H9 (cell line): ENCODE results near the gene NOS1AP. TPM values are rescaled to one million over a fixed set of nuclear protein-coding genes. Genes with fewer than 3 reads are reported as not detected.

Source experiments
- DNase-seq: peaks from one replicate; pipeline ENCODE4 v3.0.0-alpha.2; 2017
- H2AFZ ChIP-seq: one replicate; pipeline ENCODE4 v1.6.1; 2013; ENCODE audit warnings: mild to moderate bottlenecking, low read length, control low read depth, moderate library complexity
- H2AK5ac ChIP-seq: 2 replicates; pipeline ENCODE4 v1.6.1; 2013; ENCODE audit warnings: low read length, control low read depth, mixed read lengths; ENCODE audit not compliant: insufficient read length
- H2BK120ac ChIP-seq: one replicate; pipeline ENCODE4 v1.6.1; 2013; ENCODE audit warnings: low read depth, mild to moderate bottlenecking, low read length, control low read depth, inconsistent platforms; ENCODE audit not compliant: poor library complexity, severe bottlenecking
- H2BK12ac ChIP-seq: 2 replicates; pipeline ENCODE4 v1.6.1; 2013; ENCODE audit warnings: low read length, control low read depth, mixed read lengths, low read depth; ENCODE audit not compliant: insufficient read length
- H2BK15ac ChIP-seq: 2 replicates; pipeline ENCODE4 v1.6.1; 2013; ENCODE audit warnings: low read depth, low read length, control low read depth
- H2BK20ac ChIP-seq: one replicate; pipeline ENCODE4 v1.6.1; 2013; ENCODE audit warnings: low read depth, mild to moderate bottlenecking, low read length, control low read depth, inconsistent platforms; ENCODE audit not compliant: poor library complexity, severe bottlenecking
- H2BK5ac ChIP-seq: 2 replicates; pipeline ENCODE4 v1.6.1; 2013; ENCODE audit warnings: low read length, control low read depth, mixed read lengths; ENCODE audit not compliant: insufficient read length
- H3K14ac ChIP-seq: 2 replicates; pipeline ENCODE4 v1.6.1; 2013; ENCODE audit warnings: low read length, control low read depth; ENCODE audit not compliant: insufficient read depth
- H3K18ac ChIP-seq: 2 replicates; pipeline ENCODE4 v1.6.1; 2013; ENCODE audit warnings: low read depth, mild to moderate bottlenecking, mixed read lengths, low read length, control low read depth; ENCODE audit not compliant: insufficient read length
- H3K23ac ChIP-seq: 2 replicates; pipeline ENCODE4 v1.6.1; 2013; ENCODE audit warnings: low read length, control low read depth, mixed read lengths, low read depth; ENCODE audit not compliant: insufficient read length
- H3K23me2 ChIP-seq: 2 replicates; pipeline ENCODE4 v1.6.1; 2013; ENCODE audit warnings: low read depth, mild to moderate bottlenecking, mixed read lengths, low read length, control low read depth; ENCODE audit not compliant: insufficient read length, poor library complexity, severe bottlenecking
- H3K27ac ChIP-seq: 2 replicates; pipeline ENCODE4 v1.5.1; 2013; ENCODE audit warnings: low read length, control low read depth, mixed read lengths, low read depth; ENCODE audit not compliant: insufficient read length
- H3K27me3 ChIP-seq: 2 replicates; pipeline ENCODE4 v1.6.1; 2013; ENCODE audit warnings: low read length, control low read depth, inconsistent platforms; ENCODE audit not compliant: insufficient read depth
- H3K4ac ChIP-seq: 2 replicates; pipeline ENCODE4 v1.6.1; 2013; ENCODE audit warnings: low read depth, mild to moderate bottlenecking, control low read depth, inconsistent platforms, low read length, moderate library complexity
- H3K4me1 ChIP-seq: 2 replicates; pipeline ENCODE4 v1.6.1; 2013; ENCODE audit warnings: low read length, control low read depth, inconsistent platforms; ENCODE audit not compliant: insufficient read depth
- H3K4me2 ChIP-seq: 2 replicates; pipeline ENCODE4 v1.6.1; 2013; ENCODE audit warnings: low read length, control low read depth, mixed read lengths; ENCODE audit not compliant: insufficient read length, insufficient read depth
- H3K56ac ChIP-seq: 2 replicates; pipeline ENCODE4 v1.6.1; 2013; ENCODE audit warnings: low read depth, mild to moderate bottlenecking, mixed read lengths, low read length, control low read depth; ENCODE audit not compliant: insufficient read length
- H3K79me1 ChIP-seq: 2 replicates; pipeline ENCODE4 v1.6.1; 2013; ENCODE audit warnings: low read depth, mild to moderate bottlenecking, moderate library complexity, low read length, control low read depth, inconsistent platforms; ENCODE audit not compliant: insufficient read depth, poor library complexity, severe bottlenecking
- H3K79me2 ChIP-seq: 2 replicates; pipeline ENCODE4 v1.6.1; 2013; ENCODE audit warnings: low read length, control low read depth, inconsistent platforms; ENCODE audit not compliant: insufficient read depth
- H3K9ac ChIP-seq: 2 replicates; pipeline ENCODE4 v1.6.1; 2013; ENCODE audit warnings: low read length, control low read depth, mixed read lengths; ENCODE audit not compliant: insufficient read length; ENCODE audit errors: extremely low read depth
- H3K9me3 ChIP-seq: one replicate; pipeline ENCODE4 v1.6.1; 2013; ENCODE audit warnings: low read depth, low read length, inconsistent platforms; ENCODE audit not compliant: control insufficient read depth
- H3T11ph ChIP-seq: one replicate; pipeline ENCODE4 v1.6.1; 2013; ENCODE audit warnings: mild to moderate bottlenecking, low read length, control low read depth, inconsistent platforms
- H4K20me1 ChIP-seq: one replicate; pipeline ENCODE4 v1.6.1; 2013; ENCODE audit not compliant: control insufficient read depth, insufficient read length, insufficient read depth
- H4K5ac ChIP-seq: 2 replicates; pipeline ENCODE4 v1.6.1; 2013; ENCODE audit warnings: low read depth, mild to moderate bottlenecking, mixed read lengths, low read length, control low read depth; ENCODE audit not compliant: insufficient read length
- H4K8ac ChIP-seq: replicated peaks from 2 replicates; pipeline ENCODE4 v1.6.1; 2013; ENCODE audit warnings: low read length, control low read depth, mixed read lengths, low read depth; ENCODE audit not compliant: insufficient read length
- H4K91ac ChIP-seq: 2 replicates; pipeline ENCODE4 v1.6.1; 2013; ENCODE audit warnings: low read depth, mild to moderate bottlenecking, moderate library complexity, mixed read lengths, low read length, control low read depth; ENCODE audit not compliant: insufficient read length
- H3K27ac Mint-ChIP-seq, 3 experiments: 2 replicates in 2 of 3; 3 replicates in 1 of 3; pipeline ENCODE4 v1.8.0; 2020 to 2021; ENCODE audit warnings: mixed read lengths in 3 of 3, mild to moderate bottlenecking in 1 of 3, moderate library complexity in 1 of 3
- H3K27me3 Mint-ChIP-seq: 2 replicates; pipeline ENCODE4 v1.8.0; 2021; ENCODE audit warnings: low read depth, mild to moderate bottlenecking, moderate library complexity, mixed read lengths
- H3K36me3 Mint-ChIP-seq, 3 experiments: 2 replicates in 2 of 3; 3 replicates in 1 of 3; pipeline ENCODE4 v1.8.0; 2020 to 2021; ENCODE audit warnings: low read depth in 3 of 3, mixed read lengths in 3 of 3; ENCODE audit not compliant: insufficient read depth in 1 of 3
- H3K4me1 Mint-ChIP-seq, 2 experiments: 2 replicates each; pipeline ENCODE4 v1.8.0; 2020; ENCODE audit warnings: mixed read lengths in 2 of 2
- H3K4me3 Mint-ChIP-seq, 2 experiments: 2 replicates in 1 of 2; 3 replicates in 1 of 2; pipeline ENCODE4 v1.8.0; 2020 to 2021; ENCODE audit warnings: mild to moderate bottlenecking in 2 of 2, mixed read lengths in 2 of 2, moderate library complexity in 1 of 2
- H3K9me3 Mint-ChIP-seq, 2 experiments: 2 replicates in 1 of 2; 3 replicates in 1 of 2; pipeline ENCODE4 v1.8.0; 2020; ENCODE audit warnings: mild to moderate bottlenecking in 2 of 2, mixed read lengths in 2 of 2, moderate library complexity in 1 of 2
- CTCF ChIP-seq: fragments of 200-600 bp; sonication (generic); conservative IDR thresholded peaks from 3 replicates; pipeline ENCODE4 v1.8.0; 2021; ENCODE audit warnings: antibody characterized with exemption, mild to moderate bottlenecking
- WGBS: extraction: QIAGEN DNeasy Blood & Tissue Kit; methylation state at CpG from one replicate; pipeline ENCODE4 v1.1.7; 2013; ENCODE audit warnings: missing lambda C conversion rate, low lambda C conversion rate, mixed read lengths; ENCODE audit not compliant: insufficient read length; ENCODE audit errors: extremely low coverage; 5-methylcytosine and 5-hydroxymethylcytosine counted together
- total RNA-seq: library from RNA; stranded (reverse); gene quantifications from 2 replicates; pipeline ENCODE4 v1.2.1, GENCODE V29; 2021

NOS1AP gene
- total RNA-seq, 1 experiment from 2014 or later: 8.4 TPM

GRCh38 chr1:162365284-162366020 lies 296.0 kb downstream of the NOS1AP start:
- H3K18ac ChIP-seq: no peak overlapping the region
- DNase-seq: no peak
- no peak overlapping the region for H2BK15ac ChIP-seq
- H4K5ac ChIP-seq: no peak overlapping the region
- no peak for TF ChIP-seq CTCF
- Mint-ChIP-seq H3K4me1 (peaks cover 0 to 7% of the 10 kb centered on the region in 2 experiments; a peak in 2 of 4 replicates), H3K36me3 (peaks cover 0 to 10% (median 3%) of the 10 kb centered on the region in 3 experiments; a peak in 4 of 7 replicates), H3K9me3 (no peaks in the 10 kb centered on the region), H3K27ac (no peak overlapping the region; a peak in 1 of 7 replicates), H3K27me3 (no peaks in the 10 kb centered on the region), H3K4me3 (no peak overlapping the region)
- H3K4me1 ChIP-seq: no peaks in the 10 kb centered on the region
- no peak overlapping the region for H3K56ac ChIP-seq
- H2BK12ac ChIP-seq: no peak overlapping the region
- H3K4ac ChIP-seq: no peak overlapping the region
- no peak overlapping the region for H3K4me2 ChIP-seq
- no peaks in the 10 kb centered on the region for H4K20me1 ChIP-seq
- no peak overlapping the region for H3K14ac ChIP-seq
- H2AFZ ChIP-seq: no peak overlapping the region
- no peaks in the 10 kb centered on the region for H3K79me2 ChIP-seq
- no peak overlapping the region for H3K23ac ChIP-seq
- H4K91ac ChIP-seq: no peak overlapping the region
- H3T11ph ChIP-seq: no peak overlapping the region
- H2AK5ac ChIP-seq: no peak overlapping the region
- no CpG with 5 or more reads among the region's 10 CpGs for whole genome bisulfite sequencing
- H2BK5ac ChIP-seq: no peak overlapping the region
- H3K9me3 ChIP-seq: no peaks in the 10 kb centered on the region
- H3K79me1 ChIP-seq: no peaks in the 10 kb centered on the region
- H2BK120ac ChIP-seq: no peak overlapping the region
- H3K23me2 ChIP-seq: no peaks in the 10 kb centered on the region
- H3K27me3 ChIP-seq: no peaks in the 10 kb centered on the region
- no peak overlapping the region for H4K8ac ChIP-seq
- no peak overlapping the region for H3K9ac ChIP-seq
- H2BK20ac ChIP-seq: no peak overlapping the region
- no peak overlapping the region for H3K27ac ChIP-seq
